Activated CD8-positive, alpha-beta memory T cell treated with anti-CD3 and anti-CD28 coated beads for 24 hours (primary cell): ENCODE results near the gene MDC1.
"Not testable (repeated sequence)": the region's sequence is repeated elsewhere in the genome, so short reads cannot be mapped to it uniquely, and the experiment has no call there.

ENCODE experiments used
- DNase-seq: peaks from one replicate; pipeline ENCODE4 v3.0.0-alpha.2; 2020

MDC1 gene

GRCh38 chr6:30724906-30725667, 8.0 kb upstream of the MDC1 start:
- DNase-seq: no peak

- not testable (repeated sequence) for DNase-seq
These were observed 7.0 kb upstream of the MDC1 start for GRCh38 chr6:30723843-30724741.

- not testable (repeated sequence) for DNase-seq
These were observed 6.2 kb upstream of the MDC1 start for GRCh38 chr6:30723159-30723842.

GRCh38 chr6:30722280-30723112, 5.4 kb upstream of the MDC1 start:
- DNase-seq: peak; percentile 96

GRCh38 chr6:30722025-30722279, 4.9 kb upstream of the MDC1 start:
- peak; percentile 72 for DNase-seq

- DNase-seq: peak; percentile 98
These were observed 4.3 kb upstream of the MDC1 start for GRCh38 chr6:30721198-30722024.

GRCh38 chr6:30720738-30721197, 3.7 kb upstream of the MDC1 start:
- peak; percentile 89 for DNase-seq

- DNase-seq: peak; percentile 97
These were observed 3.0 kb upstream of the MDC1 start, which contains the start of gene TUBB for GRCh38 chr6:30719791-30720737. TSS of gene TUBB (plus strand) at chr6:30720352. CDS start at chr6:30720507, 155 bp downstream.

- no peak for DNase-seq
These were observed 2.3 kb upstream of the MDC1 start for GRCh38 chr6:30719356-30719755.

- not testable (repeated sequence) for DNase-seq
These were observed 1.0 kb upstream of the MDC1 start for GRCh38 chr6:30717845-30718720.

- no peak for DNase-seq
These were observed 277 bp downstream of the MDC1 start for GRCh38 chr6:30716879-30717128.

GRCh38 chr6:30714263-30714662, 2.8 kb downstream of the MDC1 start:
- no peak for DNase-seq

GRCh38 chr6:30712441-30712945, 4.6 kb downstream of the MDC1 start:
- DNase-seq: no peak

- no peak for DNase-seq
These were observed 5.2 kb downstream of the MDC1 start for GRCh38 chr6:30711758-30712380.

GRCh38 chr6:30709101-30709868, 7.8 kb downstream of the MDC1 start:
- DNase-seq: no peak

GRCh38 chr6:30707281-30707850, 9.7 kb downstream of the MDC1 start:
- no peak for DNase-seq

GRCh38 chr6:30705620-30706019, 11.5 kb downstream of the MDC1 start:
- no peak for DNase-seq

GRCh38 chr6:30703821-30704220, 13.3 kb downstream of the MDC1 start:
- DNase-seq: no peak
